Activated CD8-positive, alpha-beta memory T cell treated with anti-CD3 and anti-CD28 coated beads for 24 hours (primary cell): ENCODE data around the gene TMPRSS4.

Source experiments
- DNase-seq: peaks from one replicate; pipeline ENCODE4 v3.0.0-alpha.2; 2020

TMPRSS4 gene

GRCh38 chr11:118081241-118081958, 4.5 kb downstream of the TMPRSS4 start:
- DNase-seq, result no peak

GRCh38 chr11:118082880-118083552, 6.1 kb downstream of the TMPRSS4 start:
- no peak for DNase-seq

GRCh38 chr11:118084247-118084646, 7.4 kb downstream of the TMPRSS4 start:
- DNase-seq, result no peak

- no peak for DNase-seq
These were observed 7.8 kb downstream of the TMPRSS4 start for GRCh38 chr11:118084656-118085055.

- no peak for DNase-seq
These were observed 10.3 kb downstream of the TMPRSS4 start, which contains the start of gene SMIM35 for GRCh38 chr11:118086913-118087768. SMIM35 (minus strand) TSS chr11:118086963; CDS start chr11:118086757, 206 bp downstream.

GRCh38 chr11:118087931-118088330, 11.1 kb downstream of the TMPRSS4 start:
- DNase-seq, result no peak

GRCh38 chr11:118088531-118088930, 11.7 kb downstream of the TMPRSS4 start:
- no peak for DNase-seq

- DNase-seq, result no peak
These were observed 13.8 kb downstream of the TMPRSS4 start for GRCh38 chr11:118090545-118091162.

GRCh38 chr11:118091690-118092089, 14.8 kb downstream of the TMPRSS4 start:
- no peak for DNase-seq

- no peak for DNase-seq
These were observed 16.2 kb downstream of the TMPRSS4 start for GRCh38 chr11:118092907-118093571.

- DNase-seq, result no peak
These were observed 18.6 kb downstream of the TMPRSS4 start for GRCh38 chr11:118095493-118095892.

- DNase-seq, result no peak
These were observed 19.1 kb downstream of the TMPRSS4 start for GRCh38 chr11:118095967-118096367.

- DNase-seq, result no peak
These were observed 22.3 kb downstream of the TMPRSS4 start for GRCh38 chr11:118098996-118099837.

- no peak for DNase-seq
These were observed 23.1 kb downstream of the TMPRSS4 start for GRCh38 chr11:118099838-118100556.

- no peak for DNase-seq
These were observed 23.9 kb downstream of the TMPRSS4 start for GRCh38 chr11:118100691-118101232.

- no peak for DNase-seq
These were observed 25.9 kb downstream of the TMPRSS4 start for GRCh38 chr11:118102721-118103261.

- DNase-seq, result no peak
These were observed 27.6 kb downstream of the TMPRSS4 start for GRCh38 chr11:118104491-118104890.

GRCh38 chr11:118105657-118106305, 28.9 kb downstream of the TMPRSS4 start:
- DNase-seq, result no peak

GRCh38 chr11:118106789-118107335, 30.0 kb downstream of the TMPRSS4 start:
- no peak for DNase-seq
